Measurements from ENCODE around the gene TMEM167B. TPM values are rescaled to one million over a fixed set of nuclear protein-coding genes. Genes with fewer than 3 reads are reported as not detected.

Gene TMEM167B
- total and polyA plus RNA-seq, 9 donors = 18.2 to 58.0 (median 41.9) TPM

GRCh38 chr1:109134423-109134822 is 43.9 kb downstream of the TMEM167B start:
- intact Hi-C loops (cut with DNase I) = no loop called here
- no peaks in the 10 kb centered on the region for H3K27me3 ChIP-seq
- H3K36me3 ChIP-seq = no peaks in the 10 kb centered on the region
- WGBS, 3 donors = 36 to 50% (median 43%) methylated on average over 7 of the region's 7 CpGs
- H3K4me1 ChIP-seq (ENCODE audit: insufficient read depth) = no peaks in the 10 kb centered on the region
- no peak overlapping the region for H3K4me3 ChIP-seq
- TF ChIP-seq POLR2A (IDR thresholded peaks at IDR 0.05) (no peak), EP300 (IDR thresholded peaks at IDR 0.05) (no peak)
- TF ChIP-seq, protein P1, sequence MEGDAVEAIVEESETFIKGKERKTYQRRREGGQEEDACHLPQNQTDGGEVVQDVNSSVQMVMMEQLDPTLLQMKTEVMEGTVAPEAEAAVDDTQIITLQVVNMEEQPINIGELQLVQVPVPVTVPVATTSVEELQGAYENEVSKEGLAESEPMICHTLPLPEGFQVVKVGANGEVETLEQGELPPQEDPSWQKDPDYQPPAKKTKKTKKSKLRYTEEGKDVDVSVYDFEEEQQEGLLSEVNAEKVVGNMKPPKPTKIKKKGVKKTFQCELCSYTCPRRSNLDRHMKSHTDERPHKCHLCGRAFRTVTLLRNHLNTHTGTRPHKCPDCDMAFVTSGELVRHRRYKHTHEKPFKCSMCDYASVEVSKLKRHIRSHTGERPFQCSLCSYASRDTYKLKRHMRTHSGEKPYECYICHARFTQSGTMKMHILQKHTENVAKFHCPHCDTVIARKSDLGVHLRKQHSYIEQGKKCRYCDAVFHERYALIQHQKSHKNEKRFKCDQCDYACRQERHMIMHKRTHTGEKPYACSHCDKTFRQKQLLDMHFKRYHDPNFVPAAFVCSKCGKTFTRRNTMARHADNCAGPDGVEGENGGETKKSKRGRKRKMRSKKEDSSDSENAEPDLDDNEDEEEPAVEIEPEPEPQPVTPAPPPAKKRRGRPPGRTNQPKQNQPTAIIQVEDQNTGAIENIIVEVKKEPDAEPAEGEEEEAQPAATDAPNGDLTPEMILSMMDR (IDR thresholded peaks at IDR 0.05) = no peak
- no peaks in the 10 kb centered on the region for H3K9me3 ChIP-seq
- H3K27ac ChIP-seq = no peak overlapping the region
- DNase-seq = no peak

DNA sequence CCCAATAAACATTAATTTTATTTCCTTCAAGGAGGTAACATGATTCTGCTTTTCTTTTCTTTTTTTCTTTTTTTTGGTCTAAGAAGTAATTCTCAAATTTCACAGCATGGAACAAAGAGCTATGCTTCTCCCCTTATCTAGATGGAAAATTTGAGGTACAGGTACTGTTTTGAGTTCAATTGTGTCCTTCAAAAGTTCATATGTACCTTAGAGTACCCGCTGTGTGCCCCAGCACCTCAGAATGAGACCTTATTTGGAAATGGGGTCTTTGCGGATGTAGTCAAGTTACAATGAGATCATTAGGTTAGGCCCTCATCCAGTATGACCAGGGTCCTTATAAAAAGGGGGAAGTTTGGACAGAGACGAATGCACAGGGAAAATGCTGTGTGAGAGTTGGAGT is 45.4 kb downstream of the TMEM167B start:
- H3K9me3 ChIP-seq = no peaks in the 10 kb centered on the region
- H3K27ac ChIP-seq = no peak overlapping the region
- TF ChIP-seq, protein P1 (IDR thresholded peaks at IDR 0.05) = no peak
- TF ChIP-seq EP300 (IDR thresholded peaks at IDR 0.05) (no peak), POLR2A (IDR thresholded peaks at IDR 0.05) (no peak)
- H3K36me3 ChIP-seq = no peaks in the 10 kb centered on the region
- DNase-seq = no peak
- H3K4me1 ChIP-seq (ENCODE audit: insufficient read depth) = no peaks in the 10 kb centered on the region
- no peak overlapping the region for H3K4me3 ChIP-seq
- no peaks in the 10 kb centered on the region for H3K27me3 ChIP-seq
- intact Hi-C loops (cut with DNase I) = no loop called here
- 90 to 94% (median 94%) methylated on average over 3 of the region's 3 CpGs for whole genome bisulfite sequencing, 3 donors

- H3K9me3 ChIP-seq = no peaks in the 10 kb centered on the region
- H3K4me3 ChIP-seq = no peak overlapping the region
- WGBS, 3 donors = 65 to 76% (median 73%) methylated on average over 6 of the region's 6 CpGs
- no peak overlapping the region for H3K27ac ChIP-seq
- H3K27me3 ChIP-seq = no peaks in the 10 kb centered on the region
- intact Hi-C loops (cut with DNase I) = no loop called here
- H3K36me3 ChIP-seq = no peaks in the 10 kb centered on the region
- no peak for DNase-seq
- no peaks in the 10 kb centered on the region for H3K4me1 ChIP-seq (ENCODE audit: insufficient read depth)
- TF ChIP-seq POLR2A (IDR thresholded peaks at IDR 0.05) (no peak), EP300 (IDR thresholded peaks at IDR 0.05) (no peak)
- TF ChIP-seq, protein P1 (IDR thresholded peaks at IDR 0.05) = no peak
Measured at GRCh38 chr1:109136766-109137165, 46.2 kb downstream of the TMEM167B start.

GRCh38 chr1:109137958-109138357 is 47.4 kb downstream of the TMEM167B start:
- intact Hi-C loops (cut with DNase I) = no loop called here
- no peaks in the 10 kb centered on the region for H3K9me3 ChIP-seq
- WGBS, 3 donors = 89% methylated on average over 3 of the region's 3 CpGs
- no peaks in the 10 kb centered on the region for H3K27me3 ChIP-seq
- no peak for TF ChIP-seq POLR2A (IDR thresholded peaks at IDR 0.05)
- TF ChIP-seq EP300 (IDR thresholded peaks at IDR 0.05) = no peak
- TF ChIP-seq, protein P1 (IDR thresholded peaks at IDR 0.05) = no peak
- no peaks in the 10 kb centered on the region for H3K4me1 ChIP-seq (ENCODE audit: insufficient read depth)
- no peaks in the 10 kb centered on the region for H3K36me3 ChIP-seq
- H3K27ac ChIP-seq = no peak overlapping the region
- no peak overlapping the region for H3K4me3 ChIP-seq
- DNase-seq = no peak
